H1 (cell line): Measurements from ENCODE around the gene WDR91. TPM values are rescaled to one million over a fixed set of nuclear protein-coding genes. Genes with fewer than 3 reads are reported as not detected.

ENCODE experiments used
- CHD2 ChIP-seq: IDR thresholded peaks from 2 replicates; pipeline ENCODE4 v1.6.1; 2012; ENCODE audit warnings: low read length, improper control_type of control experiment
- MAFK ChIP-seq: IDR thresholded peaks from 2 replicates; pipeline ENCODE4 v1.6.1; 2012; ENCODE audit warnings: low read depth, mild to moderate bottlenecking, improper control_type of control experiment, low read length
- SP4 ChIP-seq: IDR thresholded peaks from 2 replicates; pipeline ENCODE4 v1.6.1; 2012; ENCODE audit warnings: low read length, inconsistent platforms
- polyA plus RNA-seq, 7 experiments: library from polyadenylated mRNA; depleted of rRNA in 3 of 7; stranded (reverse) in 5 of 7; unstranded in 2 of 7; fragments of >200 nt in 5 of 7; fragments of 200-250 nt in 2 of 7; gene quantifications; 1 replicate in 5 of 7; 2 replicates in 1 of 7; 4 replicates in 1 of 7; pipeline versions ENCODE4 v1.2.1 to v1.2.3, GENCODE V29; 2011 to 2013; ENCODE audit warnings: missing spikeins in 2 of 7, mixed read lengths in 2 of 7
- total RNA-seq: library from RNA; stranded (reverse); fragmentation: NEBNext Ultra II Directional; extraction: Animal tissue kit (Norgen Biotek cat#: 25700); gene quantifications from 2 replicates; pipeline ENCODE4 v1.2.1, GENCODE V29; 2021

The WDR91 gene
- total and polyA plus RNA-seq, 2 of the 8 experiments (the other 6 are each of a cell fraction or from before 2014, with no cell fraction given) = 8.2 to 14.7 TPM

- TF ChIP-seq CHD2 (no peak), MAFK (no peak), SP4 (no peak)
These were observed 29.2 kb downstream of the WDR91 start (continued) for GRCh38 chr7:135181929-135182678.
